Neuronal stem cell (in vitro differentiated cells): ENCODE results near the gene PPFIBP1.

ENCODE experiments used
- DNase-seq: peaks from one replicate; pipeline ENCODE4 v3.0.0-alpha.2; 2013; ENCODE audit warnings: low spot score
- H2AFZ ChIP-seq: one replicate; pipeline ENCODE4 v1.6.1; 2013; ENCODE audit warnings: mild to moderate bottlenecking, low read length, inconsistent platforms
- H2AK5ac ChIP-seq: 2 replicates; pipeline ENCODE4 v1.6.1; 2013; ENCODE audit warnings: low read depth, mild to moderate bottlenecking, inconsistent platforms, low read length, moderate library complexity, mixed read lengths
- H2BK120ac ChIP-seq: 2 replicates; pipeline ENCODE4 v1.6.1; 2013; ENCODE audit warnings: low read depth, mild to moderate bottlenecking, inconsistent platforms, low read length, moderate library complexity, mixed read lengths
- H2BK12ac ChIP-seq: one replicate; pipeline ENCODE4 v1.6.1; 2013; ENCODE audit warnings: low read length, inconsistent platforms
- H2BK15ac ChIP-seq: 2 replicates; pipeline ENCODE4 v1.6.1; 2013; ENCODE audit warnings: mild to moderate bottlenecking, low read length, inconsistent platforms, mixed read lengths
- H2BK5ac ChIP-seq: one replicate; pipeline ENCODE4 v1.6.1; 2013; ENCODE audit warnings: inconsistent platforms, mild to moderate bottlenecking, low read length, moderate library complexity
- H3K14ac ChIP-seq: one replicate; pipeline ENCODE4 v1.6.1; 2013; ENCODE audit warnings: low read length, inconsistent platforms
- H3K18ac ChIP-seq: 2 replicates; pipeline ENCODE4 v1.6.1; 2013; ENCODE audit warnings: low read length, inconsistent platforms
- H3K23ac ChIP-seq: 2 replicates; pipeline ENCODE4 v1.6.1; 2013; ENCODE audit warnings: low read depth, mild to moderate bottlenecking, mixed read lengths, low read length, inconsistent platforms; ENCODE audit not compliant: poor library complexity
- H3K27ac ChIP-seq: replicated peaks from 3 replicates; pipeline ENCODE4 v1.5.1; 2013; ENCODE audit warnings: low read length, inconsistent platforms
- H3K27me3 ChIP-seq, 3 experiments: 2 replicates each; pipeline ENCODE4 v1.6.1; 2013; ENCODE audit warnings: low read length in 3 of 3, mild to moderate bottlenecking in 2 of 3, inconsistent platforms in 1 of 3, low read depth in 1 of 3, mixed read lengths in 1 of 3, moderate library complexity in 1 of 3; ENCODE audit not compliant: control insufficient read depth in 3 of 3, insufficient read depth in 3 of 3
- H3K36me3 ChIP-seq, 2 donors: replicated peaks in 1 of 2; 2 replicates each; pipeline ENCODE4 v1.6.1; 2013; ENCODE audit warnings: low read length in 2 of 2; ENCODE audit not compliant: control insufficient read depth in 2 of 2, insufficient read depth in 2 of 2
- H3K4ac ChIP-seq: 2 replicates; pipeline ENCODE4 v1.6.1; 2013; ENCODE audit warnings: inconsistent platforms, mild to moderate bottlenecking, low read length, moderate library complexity
- H3K4me1 ChIP-seq, 2 donors: 1 replicate in 1 of 2; 2 replicates in 1 of 2; pipeline ENCODE4 v1.6.1; 2013; ENCODE audit warnings: low read length in 2 of 2, low read depth in 1 of 2; ENCODE audit not compliant: control insufficient read depth in 2 of 2, insufficient read depth in 1 of 2
- H3K4me2 ChIP-seq: one replicate; pipeline ENCODE4 v1.6.1; 2013; ENCODE audit warnings: mild to moderate bottlenecking, low read length, inconsistent platforms; ENCODE audit not compliant: insufficient read depth, poor library complexity, severe bottlenecking
- H3K4me3 ChIP-seq, 2 donors: 2 replicates each; pipeline ENCODE4 v1.5.1; 2013; ENCODE audit warnings: low read length in 2 of 2, mild to moderate bottlenecking in 2 of 2, inconsistent platforms in 1 of 2, moderate library complexity in 1 of 2
- H3K79me1 ChIP-seq: one replicate; pipeline ENCODE4 v1.6.1; 2013; ENCODE audit warnings: low read depth, mild to moderate bottlenecking, inconsistent platforms, low read length, moderate library complexity
- H3K9ac ChIP-seq: one replicate; pipeline ENCODE4 v1.6.1; 2013; ENCODE audit warnings: mild to moderate bottlenecking, low read depth, low read length, inconsistent platforms; ENCODE audit not compliant: poor library complexity
- H3K9me3 ChIP-seq, 2 donors: replicated peaks in 1 of 2; 2 replicates each; pipeline versions ENCODE3 to v1.6.1; 2013; ENCODE audit warnings: low read length in 2 of 2, mild to moderate bottlenecking in 2 of 2, inconsistent platforms in 1 of 2, low read depth in 1 of 2, mixed read lengths in 1 of 2, moderate library complexity in 1 of 2; ENCODE audit not compliant: control insufficient read depth in 2 of 2, insufficient read depth in 1 of 2
- H4K8ac ChIP-seq: one replicate; pipeline ENCODE4 v1.6.1; 2013; ENCODE audit warnings: low read depth, mild to moderate bottlenecking, inconsistent platforms, low read length, moderate library complexity
- H4K91ac ChIP-seq: one replicate; pipeline ENCODE4 v1.6.1; 2013; ENCODE audit warnings: low read length, low read depth, mild to moderate bottlenecking, inconsistent platforms; ENCODE audit not compliant: poor library complexity
- WGBS, 2 donors: extraction: QIAGEN DNeasy Blood & Tissue Kit; methylation state at CpG; one replicate each; pipeline ENCODE4 v1.1.7; 2013; ENCODE audit warnings: missing lambda C conversion rate in 2 of 2, mixed read lengths in 1 of 2; ENCODE audit not compliant: insufficient read length in 2 of 2, insufficient replicate concordance in 1 of 2; ENCODE audit errors: extremely low coverage in 2 of 2; 5-methylcytosine and 5-hydroxymethylcytosine counted together

PPFIBP1 gene

DNA sequence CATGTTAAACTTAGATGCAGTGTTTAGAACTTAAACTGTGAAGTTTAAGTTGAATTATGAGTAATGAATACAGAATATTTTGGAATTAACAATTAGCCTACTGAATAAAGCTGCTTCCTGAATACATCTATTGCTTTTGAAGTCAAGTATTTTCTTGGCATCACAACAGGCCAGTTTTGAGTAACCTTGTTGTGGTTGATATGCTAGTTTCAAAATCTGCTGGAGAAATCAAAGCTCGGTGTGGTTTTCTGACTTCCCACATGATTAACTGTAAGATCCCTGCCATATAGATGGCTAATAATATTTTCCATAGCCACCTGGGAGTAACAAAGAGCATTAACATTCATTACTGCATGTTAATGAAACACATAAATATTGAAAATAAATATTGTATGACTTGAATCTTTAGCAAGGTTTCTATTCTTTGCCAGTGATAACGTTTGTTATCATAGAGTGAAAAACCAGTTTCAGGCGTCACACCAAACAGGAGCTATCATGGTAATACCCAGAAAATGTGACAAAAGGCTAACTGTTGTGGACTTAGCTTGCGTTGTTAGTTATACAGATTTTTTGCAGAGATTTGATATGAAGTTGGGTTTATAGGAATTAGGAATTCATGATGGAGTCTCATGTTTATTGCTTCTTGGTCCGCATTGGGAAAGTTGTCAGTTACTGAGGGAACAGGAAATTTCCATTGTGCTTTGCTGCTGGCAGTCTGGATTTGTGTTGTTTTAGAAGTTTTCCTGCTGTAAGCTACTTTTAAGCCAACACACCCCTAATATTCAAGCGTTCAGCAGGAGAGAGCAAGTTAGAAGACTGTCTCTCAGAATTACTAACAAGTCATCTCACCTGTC, 32.1 kb downstream of the PPFIBP1 start:
- H2BK12ac ChIP-seq = no peak overlapping the region
- H3K79me1 ChIP-seq = no peaks in the 10 kb centered on the region
- no peak overlapping the region for H2AK5ac ChIP-seq
- no CpG with 5 or more reads among the region's 6 CpGs for WGBS, 2 donors
- no peak overlapping the region for H2BK5ac ChIP-seq
- H3K27ac ChIP-seq = no peak overlapping the region
- H3K9ac ChIP-seq = no peak overlapping the region
- no peak for DNase-seq
- no peak overlapping the region for H3K4me3 ChIP-seq
- H4K8ac ChIP-seq = no peak overlapping the region
- H2AFZ ChIP-seq = no peak overlapping the region
- H3K14ac ChIP-seq = no peak overlapping the region
- H2BK120ac ChIP-seq = no peak overlapping the region
- H2BK15ac ChIP-seq = no peak overlapping the region
- H3K4me1 ChIP-seq = peaks cover 0 to 6% of the 10 kb centered on the region in 2 donors
- H3K4me2 ChIP-seq = no peak overlapping the region
- H4K91ac ChIP-seq = no peak overlapping the region
- no peak overlapping the region for H3K4ac ChIP-seq
- H3K9me3 ChIP-seq = no peaks in the 10 kb centered on the region
- no peaks in the 10 kb centered on the region for H3K36me3 ChIP-seq
- H3K27me3 ChIP-seq = no peaks in the 10 kb centered on the region
- H3K23ac ChIP-seq = no peak overlapping the region
- H3K18ac ChIP-seq = no peak overlapping the region

DNA sequence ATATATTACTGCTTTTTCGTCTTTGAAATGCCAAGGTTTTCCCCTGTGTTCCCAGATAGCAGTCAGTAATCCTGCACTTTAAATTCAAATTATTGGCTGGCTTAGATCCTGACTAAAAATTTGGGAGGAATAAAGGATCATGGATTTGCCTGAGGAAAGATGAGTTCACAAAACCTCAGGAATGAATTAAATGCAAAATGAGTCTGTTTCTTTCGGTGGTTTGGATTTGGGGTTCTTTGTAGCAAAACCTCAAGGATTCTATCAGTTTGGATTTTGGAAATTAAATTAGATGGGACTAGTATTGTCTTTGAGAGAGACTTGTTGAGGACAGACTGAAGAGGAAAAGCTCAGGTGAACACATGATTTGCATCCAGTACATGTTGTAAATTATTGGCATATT, 36.1 kb downstream of the PPFIBP1 start:
- DNase-seq = no peak
- Histone ChIP-seq H4K8ac (no peak overlapping the region), H3K4ac (no peak overlapping the region), H3K36me3 (no peaks in the 10 kb centered on the region), H3K79me1 (no peaks in the 10 kb centered on the region), H3K4me1 (peaks cover 6 to 11% of the 10 kb centered on the region in 2 donors), H2AK5ac (no peak overlapping the region), H3K23ac (no peak overlapping the region), H3K4me2 (no peak overlapping the region), H3K9ac (no peak overlapping the region), H2BK120ac (no peak overlapping the region), H2AFZ (no peak overlapping the region), H3K14ac (no peak overlapping the region), H3K9me3 (peaks cover 1 to 2% of the 10 kb centered on the region in 2 donors), H2BK15ac (no peak overlapping the region), H3K27ac (no peak overlapping the region), H3K4me3 (no peak overlapping the region), H2BK5ac (no peak overlapping the region), H3K18ac (no peak overlapping the region), H2BK12ac (no peak overlapping the region), H4K91ac (no peak overlapping the region), H3K27me3 (no peaks in the 10 kb centered on the region)
- no CpG with 5 or more reads among the region's 2 CpGs for WGBS, 2 donors

- H3K27ac ChIP-seq = no peak overlapping the region
These were observed 37.7 kb downstream of the PPFIBP1 start for GRCh38 chr12:27561535-27562350.

DNA sequence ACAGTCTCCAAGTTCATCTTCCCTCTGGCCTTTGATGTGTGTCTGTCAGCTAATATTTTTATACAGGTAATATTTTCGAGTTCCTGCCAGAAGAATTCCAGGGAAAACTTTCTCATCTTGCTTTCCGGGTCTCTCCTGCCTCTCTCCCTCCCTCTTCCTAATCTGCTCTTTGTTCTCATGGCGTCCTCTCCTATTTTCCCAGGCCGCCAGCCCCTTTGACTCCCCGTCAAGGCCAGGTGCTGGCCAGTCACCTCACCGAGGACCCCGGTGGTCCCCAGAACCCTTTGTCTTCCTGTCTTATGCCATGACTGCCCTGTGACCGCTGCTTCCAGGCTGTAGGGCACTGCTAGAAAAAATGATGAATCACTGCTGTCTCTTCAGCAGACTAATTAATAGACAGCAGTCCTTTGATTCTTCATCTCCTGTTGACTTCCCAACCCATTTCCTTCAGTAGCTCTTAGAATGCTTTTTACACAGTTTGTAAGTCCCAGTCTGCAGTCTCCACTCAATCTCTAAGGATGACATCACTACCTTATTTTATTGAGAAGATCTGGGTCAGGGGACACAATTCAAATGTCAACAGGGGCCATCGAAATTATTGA, 40.7 kb downstream of the PPFIBP1 start:
- Histone ChIP-seq H2BK15ac (no peak overlapping the region), H3K4me3 (no peak overlapping the region), H2AK5ac (no peak overlapping the region), H3K18ac (no peak overlapping the region), H2BK120ac (no peak overlapping the region), H3K79me1 (no peaks in the 10 kb centered on the region), H2BK5ac (no peak overlapping the region), H4K8ac (no peak overlapping the region), H2AFZ (peak overlapping the region; percentile 50), H2BK12ac (no peak overlapping the region), H3K4me1 (peaks cover 6 to 8% of the 10 kb centered on the region in 2 donors), H3K27me3 (no peaks in the 10 kb centered on the region), H3K9ac (no peak overlapping the region), H3K4ac (no peak overlapping the region), H3K27ac (no peak overlapping the region), H3K14ac (no peak overlapping the region), H3K23ac (no peak overlapping the region), H3K9me3 (peaks cover 1 to 2% of the 10 kb centered on the region in 2 donors), H4K91ac (no peak overlapping the region), H3K4me2 (no peak overlapping the region), H3K36me3 (no peaks in the 10 kb centered on the region)
- WGBS, 2 donors = no CpG with 5 or more reads among the region's 9 CpGs
- DNase-seq = no peak

More at GRCh38 chr12:27561535-27562350, 37.7 kb downstream of the PPFIBP1 start:
- H2BK15ac ChIP-seq = no peak overlapping the region
- no CpG with 5 or more reads among the region's 6 CpGs for WGBS, 2 donors
- H2AFZ ChIP-seq = no peak overlapping the region
- peaks cover 1 to 2% of the 10 kb centered on the region in 2 donors for H3K9me3 ChIP-seq
- H3K18ac ChIP-seq = no peak overlapping the region
- H2BK120ac ChIP-seq = no peak overlapping the region
- no peak overlapping the region for H4K91ac ChIP-seq
- DNase-seq = no peak
- no peaks in the 10 kb centered on the region for H3K27me3 ChIP-seq
- H3K9ac ChIP-seq = no peak overlapping the region
- no peak overlapping the region for H2AK5ac ChIP-seq
- H3K14ac ChIP-seq = no peak overlapping the region
- H3K23ac ChIP-seq = no peak overlapping the region
- peaks cover 6 to 8% of the 10 kb centered on the region in 2 donors for H3K4me1 ChIP-seq
- H3K36me3 ChIP-seq = no peaks in the 10 kb centered on the region
- no peak overlapping the region for H2BK5ac ChIP-seq
- H3K79me1 ChIP-seq = no peaks in the 10 kb centered on the region
- no peak overlapping the region for H3K4me2 ChIP-seq
- no peak overlapping the region for H2BK12ac ChIP-seq
- no peak overlapping the region for H3K4ac ChIP-seq
- no peak overlapping the region for H4K8ac ChIP-seq
- no peak overlapping the region for H3K4me3 ChIP-seq
